Measurements from ENCODE around the gene MEP1A.

Gene MEP1A

DNA sequence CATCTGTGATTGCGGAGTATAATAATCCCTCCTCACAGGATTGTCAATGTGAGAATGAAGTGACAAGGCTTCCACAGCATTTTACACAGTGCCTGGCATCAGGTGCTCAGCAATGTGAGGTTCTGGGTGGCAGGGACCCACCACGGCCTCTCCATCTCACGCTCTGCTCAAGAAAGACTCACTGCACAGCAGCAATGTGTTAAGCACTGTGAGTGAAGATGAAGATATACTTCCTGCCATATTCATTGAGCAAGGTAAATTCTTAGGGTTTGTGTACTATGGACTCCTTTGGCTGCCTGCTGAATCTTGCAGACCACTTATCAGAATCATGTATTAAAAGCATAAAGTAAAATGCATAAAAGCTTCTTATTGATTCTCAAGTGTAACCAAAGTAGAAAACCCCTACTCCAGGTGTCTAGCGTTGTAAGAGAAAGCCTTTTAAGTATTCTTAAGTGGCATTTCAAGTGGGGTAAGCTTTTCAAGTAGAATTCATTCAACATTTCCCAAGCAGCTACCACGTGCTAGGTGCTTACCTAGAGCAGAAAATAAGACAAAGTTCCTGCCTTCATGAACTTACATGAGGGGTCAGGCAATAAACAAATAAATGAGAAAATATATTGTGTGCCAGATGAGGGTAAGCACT, 17.0 kb upstream of the MEP1A start:
- no peak for DNase-seq (ENCODE audit: low spot score)

DNA sequence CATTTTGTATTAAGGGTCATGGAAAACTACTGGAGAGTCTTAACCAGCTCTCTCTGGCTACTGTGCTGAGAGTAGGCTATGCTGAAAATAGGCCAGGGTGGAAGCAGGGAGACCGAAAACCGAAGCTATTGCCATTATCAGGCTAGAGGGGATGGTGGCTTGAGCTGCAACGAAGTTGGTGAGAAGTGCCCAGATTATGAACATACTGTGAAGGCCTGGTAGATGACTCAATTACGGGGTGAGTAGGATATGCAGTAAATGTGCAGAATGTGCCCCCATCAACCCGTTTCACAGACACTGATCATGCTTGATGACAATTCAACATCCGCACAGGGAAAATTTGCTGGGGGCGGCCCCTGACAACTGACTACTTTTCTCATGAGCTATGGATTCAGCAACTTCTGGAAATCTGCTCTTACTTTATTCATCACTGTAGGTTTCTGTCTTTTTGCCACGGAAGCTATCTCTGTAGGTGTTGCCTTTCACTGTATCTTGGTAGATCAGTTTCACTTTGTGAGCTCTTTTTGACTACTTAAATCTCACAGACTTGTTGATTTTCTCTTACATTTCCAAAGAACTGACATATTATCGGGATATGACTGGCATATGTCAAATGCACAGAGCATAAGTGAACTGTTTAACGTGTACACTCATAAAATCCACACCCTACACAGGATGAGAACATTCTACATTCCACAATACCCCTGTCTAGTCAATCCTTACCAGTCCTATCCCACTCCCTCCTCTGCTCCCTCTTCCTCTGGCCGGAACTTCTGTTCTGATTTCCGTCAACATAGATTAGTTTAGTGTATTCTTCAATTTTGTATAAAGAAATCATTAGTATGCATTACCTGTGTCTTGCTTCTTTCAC, 15.5 kb upstream of the MEP1A start:
- no peak for DNase-seq (ENCODE audit: low spot score)

DNA sequence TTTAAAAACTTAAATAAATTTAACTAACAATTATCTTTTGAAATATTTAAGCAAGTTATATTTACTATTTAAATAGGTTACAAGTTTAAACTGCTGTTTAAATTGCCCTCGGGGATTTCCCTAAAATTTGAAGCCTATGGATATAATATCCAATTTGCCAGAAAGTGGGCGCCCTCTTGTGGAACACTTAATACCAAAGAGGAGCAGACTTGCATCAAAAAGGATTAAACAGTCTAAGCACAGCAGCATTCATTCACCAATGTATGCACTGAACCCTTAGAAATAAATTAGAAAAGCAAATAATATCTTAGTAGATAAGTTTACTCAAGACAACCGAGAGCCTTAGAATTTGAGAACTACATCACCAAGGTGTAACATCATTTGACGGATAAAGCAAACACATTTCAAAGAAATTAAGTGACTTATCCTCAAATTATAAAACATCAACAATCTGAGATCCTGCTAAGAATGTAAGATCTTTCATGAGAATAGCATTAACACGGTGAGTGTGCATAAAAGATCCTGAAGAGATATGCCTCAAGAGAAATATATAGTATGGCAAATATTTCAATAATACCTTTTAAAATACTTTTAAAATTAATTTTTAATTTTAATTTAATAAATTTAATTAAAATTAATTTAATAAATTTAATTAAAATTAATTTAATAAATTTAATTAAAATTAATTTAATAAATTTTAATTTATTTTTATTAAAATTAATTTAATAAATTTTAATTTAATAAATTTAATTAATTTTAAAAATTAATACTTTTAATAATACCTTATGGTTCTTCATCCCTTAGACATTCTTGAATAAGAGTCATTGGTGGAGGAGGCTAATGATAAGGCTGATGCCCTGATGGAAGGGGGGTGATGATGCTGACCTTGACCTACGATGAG, 11.5 kb upstream of the MEP1A start:
- DNase-seq (ENCODE audit: low spot score), result no peak

DNA sequence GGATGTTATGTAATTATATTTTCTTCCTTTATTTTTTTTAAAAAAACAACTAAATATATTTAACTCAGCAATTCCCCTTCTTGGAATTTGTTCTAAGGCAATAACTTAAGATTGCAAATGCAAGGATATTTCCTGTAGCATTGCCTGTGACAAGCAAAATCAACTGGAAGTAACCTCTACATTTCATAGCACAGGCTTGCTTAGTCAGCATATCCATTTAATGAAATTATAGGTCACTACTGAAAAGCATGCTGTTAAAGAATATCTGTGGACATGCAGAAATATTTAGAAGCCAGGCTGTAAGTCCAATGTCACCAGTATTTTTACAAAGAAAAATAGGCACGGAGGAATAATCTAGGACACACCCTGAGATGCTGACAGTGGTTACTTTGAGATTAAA, 8.7 kb upstream of the MEP1A start:
- no peak for DNase-seq (ENCODE audit: low spot score)

DNA sequence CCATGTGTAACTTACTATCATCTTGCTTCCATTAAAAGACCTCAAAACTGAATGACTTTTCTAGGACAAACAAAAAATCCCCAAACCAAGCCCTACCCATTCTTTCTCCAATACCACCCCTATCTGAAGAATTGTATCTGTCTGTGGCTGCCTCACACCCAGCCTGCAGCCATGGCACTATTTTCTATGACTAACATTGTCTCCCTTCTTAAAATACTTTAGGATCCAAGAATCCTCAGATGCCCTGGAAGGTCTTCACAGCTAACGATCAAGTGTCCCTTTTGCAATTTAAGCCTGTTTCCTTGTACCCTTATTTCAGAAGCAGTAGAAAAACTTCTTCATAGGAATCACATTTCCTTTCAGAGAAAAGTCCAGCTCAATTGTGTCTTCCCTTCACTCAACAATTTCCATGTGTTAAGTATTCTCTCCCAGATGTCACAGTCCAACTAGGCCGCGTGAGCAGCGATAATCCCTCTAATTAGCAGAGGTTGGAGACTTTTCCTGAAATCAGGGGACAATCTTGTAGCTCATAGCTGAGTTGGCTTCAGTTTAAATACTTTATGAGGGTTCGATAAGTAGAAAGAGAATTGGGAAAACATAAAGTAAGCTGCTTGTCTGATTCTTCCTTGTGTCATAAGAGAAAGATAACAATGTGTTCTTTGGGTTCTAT, 5.2 kb upstream of the MEP1A start:
- no peak for DNase-seq (ENCODE audit: low spot score)

DNA sequence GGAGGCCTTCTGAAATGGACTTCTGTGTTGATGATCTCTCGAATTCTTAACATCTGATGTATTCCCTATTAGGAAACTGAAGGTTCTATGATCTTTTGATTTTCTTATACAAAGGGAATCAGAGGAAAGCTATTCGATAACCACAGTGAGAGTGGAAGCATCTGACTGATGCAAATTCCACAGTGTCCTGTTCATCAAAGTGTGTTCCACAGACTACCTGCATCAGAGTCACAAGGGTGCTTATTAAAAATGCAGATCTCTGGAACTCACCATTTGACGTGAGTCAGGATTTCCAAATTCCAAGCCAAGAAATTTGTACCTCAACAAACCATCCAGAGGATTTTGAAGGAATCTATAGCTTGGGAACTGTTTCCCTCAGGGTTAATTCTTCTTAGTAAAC, 4.4 kb upstream of the MEP1A start:
- no peak for DNase-seq (ENCODE audit: low spot score)

DNA sequence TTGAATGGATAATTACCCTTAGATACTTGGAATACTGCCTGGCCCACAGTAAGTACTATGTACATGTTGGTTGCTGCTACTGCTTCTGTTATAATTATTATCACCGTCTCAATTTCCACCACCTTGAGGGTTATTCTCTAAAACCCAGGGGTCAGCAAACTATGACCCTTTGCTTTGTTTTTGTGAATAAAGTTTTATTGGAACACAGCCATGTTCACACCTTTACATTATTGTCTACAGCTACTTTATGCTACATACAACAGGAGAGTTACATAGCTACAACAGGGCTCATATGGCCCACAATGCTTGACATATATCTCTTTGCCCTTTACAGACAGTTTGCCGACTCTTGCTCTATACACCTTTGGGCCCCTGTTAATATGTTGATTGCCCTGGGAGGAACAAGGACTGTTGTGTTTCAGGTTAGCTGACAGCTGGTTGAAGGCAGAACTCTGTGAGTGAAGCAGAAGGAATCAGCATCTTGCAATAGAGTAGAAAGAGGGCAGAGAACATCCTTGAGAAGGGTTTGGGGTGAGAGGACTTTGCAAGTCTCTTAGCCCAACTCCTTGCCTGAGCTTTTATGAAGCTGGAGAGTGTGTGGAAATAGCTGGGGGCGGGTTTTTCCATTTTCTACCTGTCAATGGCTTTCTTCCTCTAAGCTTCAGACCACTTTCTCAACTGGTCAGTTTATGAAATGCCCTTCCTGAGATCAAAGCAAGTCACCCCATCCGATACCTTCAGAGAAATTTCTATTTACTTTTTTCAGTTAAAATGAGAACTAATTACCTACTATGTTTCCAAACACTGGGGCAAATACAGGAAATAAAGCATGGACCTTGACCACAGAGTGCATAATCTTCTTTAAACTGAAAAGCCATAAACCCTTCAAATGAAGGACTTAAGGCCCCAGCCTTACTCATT, 3.5 kb upstream of the MEP1A start:
- no peak for DNase-seq (ENCODE audit: low spot score)

DNA sequence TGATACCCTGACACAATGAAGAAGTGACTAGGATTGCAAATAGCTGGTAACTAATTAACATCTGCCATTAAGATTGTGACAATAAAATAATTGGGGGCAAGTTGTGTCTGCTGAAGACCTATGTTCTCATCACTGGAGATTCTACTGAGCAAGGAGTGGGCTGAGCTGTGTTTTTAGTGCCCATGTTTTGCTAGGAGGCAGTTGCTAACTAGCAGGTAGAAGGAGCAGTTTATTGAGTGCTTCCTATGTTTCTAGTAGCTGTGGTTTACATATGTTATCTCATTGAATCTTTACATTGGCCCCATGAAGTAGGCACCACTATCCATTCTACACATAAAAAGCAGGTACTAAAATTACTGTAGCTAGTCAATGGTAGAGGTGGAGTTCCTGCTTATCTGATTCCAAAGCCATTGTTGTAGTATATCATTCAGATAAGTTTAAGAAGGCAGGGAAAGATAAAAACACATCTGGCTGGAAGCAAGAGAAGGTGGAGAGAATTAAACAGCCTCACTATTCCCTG, 2.8 kb upstream of the MEP1A start:
- no peak for DNase-seq (ENCODE audit: low spot score)

DNA sequence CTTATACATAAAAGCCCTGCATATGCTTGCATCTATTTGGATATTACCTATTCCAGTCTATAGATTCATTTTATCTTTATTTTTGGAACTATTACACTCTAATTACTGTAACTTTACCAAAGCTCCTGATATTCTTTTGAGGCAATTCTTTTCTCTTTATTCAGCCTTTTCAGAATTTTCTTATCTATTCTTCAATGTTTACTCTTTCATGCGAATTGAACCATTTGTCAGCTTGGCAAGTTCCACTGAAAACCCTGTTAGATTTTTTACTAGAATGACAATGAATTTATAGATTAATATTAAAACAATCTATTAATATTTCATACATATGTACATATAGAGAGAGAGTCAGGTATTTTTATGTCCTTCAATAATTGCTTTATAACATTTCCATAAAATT, 554 bp upstream of the MEP1A start:
- DNase-seq (ENCODE audit: low spot score), result no peak

DNA sequence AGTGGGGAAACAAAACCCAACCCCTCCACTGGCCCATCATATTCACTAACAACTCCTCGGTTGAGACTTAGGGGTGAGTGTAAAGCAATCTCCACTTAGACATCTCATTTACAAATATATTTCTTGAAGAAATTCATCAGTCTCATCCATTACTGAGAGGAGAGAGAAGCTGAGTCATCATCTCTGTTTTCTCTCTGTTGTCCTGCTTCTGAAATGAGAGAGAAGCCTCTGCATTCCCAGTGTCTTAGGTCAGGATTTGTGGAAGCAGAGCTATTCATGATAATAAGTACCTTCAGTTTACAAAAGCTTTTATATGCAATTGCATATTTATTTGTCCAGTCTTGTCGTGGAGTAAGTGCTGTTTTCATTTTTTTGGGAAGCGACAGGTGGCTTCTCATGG, 879 bp downstream of the MEP1A start:
- DNase-seq (ENCODE audit: low spot score), result no peak

DNA sequence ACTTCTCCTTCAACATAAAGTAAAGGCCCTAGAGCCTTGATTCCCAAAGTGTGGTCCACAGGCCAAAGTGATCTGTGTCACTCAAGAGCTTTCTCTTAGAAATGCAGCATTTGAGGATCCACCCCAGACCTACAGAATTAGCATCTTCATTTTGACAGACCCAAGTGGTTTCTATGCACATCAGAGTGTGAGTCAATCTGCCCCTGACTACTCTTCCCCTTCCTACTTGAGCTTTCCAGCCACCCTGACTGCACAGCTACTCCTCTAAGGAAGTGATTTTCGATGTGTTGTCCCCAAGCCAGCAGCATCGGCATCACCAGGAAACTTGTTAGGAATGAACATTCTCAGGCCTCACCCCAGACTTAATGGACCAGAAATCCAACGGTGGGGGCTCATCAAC, 2.6 kb downstream of the MEP1A start:
- no peak for DNase-seq (ENCODE audit: low spot score)

DNA sequence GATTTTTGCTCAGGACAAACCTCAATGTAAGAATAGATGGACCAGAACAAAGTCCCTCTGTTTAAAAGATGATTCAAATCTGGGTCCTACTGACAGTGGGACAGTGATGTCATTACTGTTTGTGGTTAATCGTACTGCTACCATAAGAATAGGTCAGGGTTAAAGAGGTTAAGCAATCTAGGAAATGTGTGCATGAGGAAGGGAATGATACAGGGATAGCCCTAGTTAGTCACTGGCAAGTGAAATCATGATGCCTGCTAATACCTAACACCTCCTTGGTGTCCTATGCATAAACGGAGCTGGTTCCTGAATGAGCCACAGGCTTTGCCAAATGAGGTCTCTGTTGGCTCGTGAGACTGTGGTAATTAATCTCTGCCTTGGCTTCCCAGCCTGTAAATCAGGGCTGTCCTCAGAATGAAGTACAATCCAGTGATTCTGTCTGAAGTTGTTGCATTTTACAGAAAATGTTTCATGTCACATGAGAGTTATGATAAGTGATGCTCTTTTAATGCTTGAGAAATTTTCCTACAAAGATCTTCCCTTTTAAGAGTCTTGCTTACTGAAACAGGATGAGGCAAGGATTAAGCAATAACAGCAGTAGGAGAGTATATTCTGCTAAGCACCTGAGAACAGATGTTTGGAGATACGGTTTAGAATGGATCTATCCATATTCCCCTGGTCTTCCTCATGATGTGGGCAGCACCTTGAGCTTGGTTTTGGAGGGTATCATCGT, 3.8 kb downstream of the MEP1A start:
- DNase-seq (ENCODE audit: low spot score), result no peak

DNA sequence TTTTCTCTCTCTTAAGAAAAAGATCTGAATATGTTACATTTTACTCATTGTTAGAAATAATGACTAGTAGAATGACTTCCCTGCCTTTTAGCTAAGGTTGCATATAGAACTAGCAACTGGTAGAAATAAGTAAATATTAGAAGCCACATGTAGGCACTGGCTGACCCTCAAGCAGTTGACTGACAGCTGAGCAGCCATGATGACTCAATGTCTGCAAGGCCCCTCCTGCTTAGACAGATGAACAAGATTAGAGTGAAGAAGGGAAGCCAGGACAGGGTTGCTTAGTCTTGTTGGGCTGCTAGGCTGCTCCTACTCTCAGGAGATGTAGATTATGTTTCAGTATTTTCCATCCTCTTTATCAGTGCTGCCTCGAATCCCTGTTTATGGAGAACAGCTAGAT, 6.5 kb downstream of the MEP1A start:
- no peak for DNase-seq (ENCODE audit: low spot score)

DNA sequence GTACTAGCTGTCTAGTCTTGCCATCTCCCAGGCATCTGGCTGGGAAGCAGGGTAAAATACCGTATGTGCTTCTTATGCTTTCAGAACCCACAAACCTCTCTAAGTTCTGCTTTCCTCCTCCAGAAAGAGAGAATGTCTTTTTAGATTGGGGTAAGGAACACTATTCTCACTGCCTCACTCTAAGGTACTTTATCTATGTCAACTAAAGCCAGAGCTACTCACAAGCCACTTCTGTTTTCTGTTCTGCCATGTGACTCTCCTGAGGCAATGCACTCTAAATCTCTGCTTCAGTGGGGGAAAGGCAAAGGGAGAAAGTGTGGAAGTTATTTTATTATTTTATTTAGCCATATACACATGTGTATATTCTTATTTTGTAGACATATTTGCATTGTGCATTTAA, 15.6 kb downstream of the MEP1A start:
- no peak for DNase-seq (ENCODE audit: low spot score)

DNA sequence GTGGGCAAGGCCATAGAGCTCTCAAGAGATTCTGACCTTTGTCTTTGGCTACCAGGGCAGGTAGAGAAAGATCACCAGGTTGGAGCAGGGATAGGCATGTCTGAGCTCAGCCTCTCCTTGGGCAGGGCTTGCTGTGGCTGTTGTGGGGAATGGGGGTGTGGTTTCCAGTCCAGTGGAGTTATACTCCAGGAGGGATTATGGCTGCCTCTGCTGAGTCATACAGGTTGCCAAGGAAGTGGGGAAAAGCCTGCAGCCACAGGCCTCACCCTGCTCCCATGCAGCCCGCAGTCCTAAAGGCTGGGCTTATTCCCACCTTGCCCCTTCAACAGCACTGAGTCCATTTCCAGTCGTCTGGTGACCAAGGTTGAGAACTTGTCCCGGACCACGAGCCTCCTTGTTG, 21.9 kb downstream of the MEP1A start:
- DNase-seq (ENCODE audit: low spot score), result no peak

DNA sequence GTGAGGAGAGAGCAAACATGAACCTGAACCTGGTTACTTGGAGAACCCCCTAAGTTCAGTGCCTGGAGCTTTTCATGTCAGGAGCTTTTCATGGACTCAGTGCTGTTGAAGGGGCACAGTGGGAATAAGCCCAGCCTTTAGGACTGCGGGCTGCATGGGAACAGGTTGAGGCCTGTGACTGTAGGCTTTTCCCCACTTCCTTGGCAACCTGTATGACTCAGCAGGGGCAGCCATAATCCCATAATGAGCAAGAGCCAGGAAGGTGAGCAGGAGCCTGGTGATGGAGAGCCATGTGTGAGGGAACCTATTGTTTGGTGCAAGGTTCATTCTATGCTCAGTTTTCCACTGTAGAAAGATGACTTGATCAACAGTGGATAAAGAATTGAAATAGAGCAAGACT, 23.4 kb downstream of the MEP1A start:
- no peak for DNase-seq (ENCODE audit: low spot score)

DNA sequence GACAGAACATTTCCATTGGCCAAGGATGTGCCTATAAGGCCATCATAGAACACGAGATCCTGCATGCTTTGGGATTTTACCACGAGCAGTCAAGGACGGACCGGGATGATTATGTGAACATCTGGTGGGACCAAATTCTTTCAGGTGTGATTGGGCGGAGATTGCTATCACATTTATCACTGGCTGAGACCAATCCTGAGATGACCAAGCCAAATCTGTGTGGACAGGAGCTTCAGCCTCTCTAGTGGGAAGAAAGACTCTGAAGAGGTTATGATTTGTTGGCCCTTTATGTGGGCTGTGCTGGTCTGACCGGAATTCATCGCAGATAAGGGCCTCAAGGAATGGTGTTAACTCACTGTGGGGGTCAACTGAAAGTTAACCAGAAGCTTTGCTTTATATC, 26.4 kb downstream of the MEP1A start:
- DNase-seq (ENCODE audit: low spot score), result no peak

DNA sequence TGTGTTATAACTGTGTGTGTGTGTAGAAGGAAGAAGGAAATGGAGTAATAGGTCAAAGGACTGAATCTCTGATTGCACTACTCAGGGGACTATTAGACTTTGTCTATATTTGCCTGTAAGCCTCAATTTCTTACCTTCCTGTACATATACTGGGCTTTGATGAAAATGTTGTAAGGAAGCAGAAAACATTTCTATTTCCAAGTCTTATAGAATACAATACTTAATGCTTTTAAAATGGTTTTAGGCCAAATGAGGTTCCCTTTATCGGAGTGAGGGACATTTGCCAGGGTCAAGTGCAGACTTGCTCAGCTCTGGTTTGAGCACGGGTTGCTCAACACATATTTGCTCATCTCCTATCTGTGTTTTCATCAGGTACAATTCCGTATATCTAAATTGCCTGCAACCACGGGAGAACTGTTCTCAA, 28.3 kb downstream of the MEP1A start:
- DNase-seq (ENCODE audit: low spot score), result no peak

DNA sequence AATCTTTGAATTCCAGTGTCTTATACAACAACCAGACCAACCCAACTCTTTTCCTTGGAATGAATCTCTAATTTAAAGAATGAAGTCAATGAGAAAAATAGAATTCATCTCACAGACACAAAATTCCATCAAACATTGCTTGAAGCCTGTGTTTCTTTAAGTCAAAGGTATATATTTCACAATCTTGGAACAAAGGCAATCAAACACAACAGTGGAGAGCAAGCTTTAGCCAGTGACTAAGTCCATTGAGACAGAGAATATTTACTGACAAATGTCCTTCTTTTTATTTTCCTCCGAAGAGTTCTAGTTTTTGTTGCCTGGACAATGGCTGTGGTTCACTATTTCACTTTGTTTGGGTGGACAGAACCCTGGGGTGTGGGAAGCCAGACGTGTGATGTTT, 35.8 kb downstream of the MEP1A start:
- DNase-seq (ENCODE audit: low spot score), result no peak

DNA sequence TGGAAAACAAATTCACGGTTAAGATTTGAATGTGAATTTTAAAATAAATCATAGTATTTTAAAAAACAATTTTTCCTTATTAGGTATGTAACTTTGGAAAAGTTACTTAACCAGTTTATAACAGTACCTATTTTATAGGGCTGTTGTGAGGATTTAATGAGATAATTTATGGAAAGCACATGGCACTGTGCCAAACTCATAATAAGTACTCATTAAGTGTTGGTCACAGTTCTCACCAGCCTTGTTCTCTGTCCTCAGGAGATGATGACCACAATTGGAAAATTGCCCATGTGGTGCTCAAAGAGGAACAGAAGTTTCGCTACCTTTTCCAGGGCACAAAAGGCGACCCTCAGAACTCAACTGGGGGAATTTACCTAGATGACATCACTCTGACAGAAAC, 39.6 kb downstream of the MEP1A start:
- DNase-seq (ENCODE audit: low spot score), result no peak
